Measurements from ENCODE around the gene GALNT17.

The GALNT17 gene

DNA sequence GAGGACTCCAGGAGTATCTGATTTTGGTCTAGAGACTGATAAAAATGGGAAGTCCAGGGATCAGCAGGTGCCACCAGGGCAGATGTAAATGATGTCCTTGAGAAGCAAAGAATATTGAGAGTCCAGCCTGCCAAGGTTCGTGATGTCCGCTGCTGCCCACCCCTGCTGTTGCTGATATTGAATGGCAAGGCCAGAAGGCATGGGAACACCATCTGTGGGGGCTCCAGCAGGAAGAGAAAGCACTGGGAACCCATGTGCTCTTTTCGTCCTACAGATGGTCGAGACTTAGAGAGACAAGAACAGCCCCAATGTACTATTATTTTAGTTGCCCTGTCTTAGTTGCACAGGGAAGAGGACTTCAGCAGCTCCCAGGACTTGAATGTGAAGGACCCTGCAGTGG, 363.9 kb downstream of the GALNT17 start:
- no peak for TF ChIP-seq EZH2 (IDR thresholded peaks at IDR 0.05; ENCODE audit: borderline replicate concordance, low read depth, low read length, severe bottlenecking)
- TF ChIP-seq, protein P1, sequence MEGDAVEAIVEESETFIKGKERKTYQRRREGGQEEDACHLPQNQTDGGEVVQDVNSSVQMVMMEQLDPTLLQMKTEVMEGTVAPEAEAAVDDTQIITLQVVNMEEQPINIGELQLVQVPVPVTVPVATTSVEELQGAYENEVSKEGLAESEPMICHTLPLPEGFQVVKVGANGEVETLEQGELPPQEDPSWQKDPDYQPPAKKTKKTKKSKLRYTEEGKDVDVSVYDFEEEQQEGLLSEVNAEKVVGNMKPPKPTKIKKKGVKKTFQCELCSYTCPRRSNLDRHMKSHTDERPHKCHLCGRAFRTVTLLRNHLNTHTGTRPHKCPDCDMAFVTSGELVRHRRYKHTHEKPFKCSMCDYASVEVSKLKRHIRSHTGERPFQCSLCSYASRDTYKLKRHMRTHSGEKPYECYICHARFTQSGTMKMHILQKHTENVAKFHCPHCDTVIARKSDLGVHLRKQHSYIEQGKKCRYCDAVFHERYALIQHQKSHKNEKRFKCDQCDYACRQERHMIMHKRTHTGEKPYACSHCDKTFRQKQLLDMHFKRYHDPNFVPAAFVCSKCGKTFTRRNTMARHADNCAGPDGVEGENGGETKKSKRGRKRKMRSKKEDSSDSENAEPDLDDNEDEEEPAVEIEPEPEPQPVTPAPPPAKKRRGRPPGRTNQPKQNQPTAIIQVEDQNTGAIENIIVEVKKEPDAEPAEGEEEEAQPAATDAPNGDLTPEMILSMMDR (IDR thresholded peaks at IDR 0.05; ENCODE audit: borderline replicate concordance, extremely low read depth, low read length, poor library complexity, severe bottlenecking) = no peak
- Histone ChIP-seq H3K4me2 (ENCODE audit: insufficient read depth, low read length) (no peak overlapping the region), H3K4me3 (ENCODE audit: low read depth in 1 of 2, low read length in 2 of 2) (no peak overlapping the region), H3K27ac (ENCODE audit: low read length) (no peak overlapping the region), H3K79me2 (ENCODE audit: insufficient read depth, low read length) (no peaks in the 10 kb centered on the region), H3K36me3 (ENCODE audit: insufficient read depth, low read length) (no peaks in the 10 kb centered on the region), H3K4me1 (ENCODE audit: insufficient read depth, low read length) (no peaks in the 10 kb centered on the region), H3K9ac (ENCODE audit: low read depth, low read length) (no peak overlapping the region), H3K9me3 (ENCODE audit: insufficient read depth, low read length, severe bottlenecking) (no peaks in the 10 kb centered on the region), H3K27me3 (ENCODE audit: insufficient read depth, low read length, poor library complexity) (no peaks in the 10 kb centered on the region), H4K20me1 (ENCODE audit: insufficient read depth, low read length) (no peaks in the 10 kb centered on the region), H2AFZ (ENCODE audit: low read depth, low read length) (no peak overlapping the region)
- DNase-seq (no peak), ATAC-seq (ENCODE audit: insufficient read depth, low read depth) (no peak)

DNA sequence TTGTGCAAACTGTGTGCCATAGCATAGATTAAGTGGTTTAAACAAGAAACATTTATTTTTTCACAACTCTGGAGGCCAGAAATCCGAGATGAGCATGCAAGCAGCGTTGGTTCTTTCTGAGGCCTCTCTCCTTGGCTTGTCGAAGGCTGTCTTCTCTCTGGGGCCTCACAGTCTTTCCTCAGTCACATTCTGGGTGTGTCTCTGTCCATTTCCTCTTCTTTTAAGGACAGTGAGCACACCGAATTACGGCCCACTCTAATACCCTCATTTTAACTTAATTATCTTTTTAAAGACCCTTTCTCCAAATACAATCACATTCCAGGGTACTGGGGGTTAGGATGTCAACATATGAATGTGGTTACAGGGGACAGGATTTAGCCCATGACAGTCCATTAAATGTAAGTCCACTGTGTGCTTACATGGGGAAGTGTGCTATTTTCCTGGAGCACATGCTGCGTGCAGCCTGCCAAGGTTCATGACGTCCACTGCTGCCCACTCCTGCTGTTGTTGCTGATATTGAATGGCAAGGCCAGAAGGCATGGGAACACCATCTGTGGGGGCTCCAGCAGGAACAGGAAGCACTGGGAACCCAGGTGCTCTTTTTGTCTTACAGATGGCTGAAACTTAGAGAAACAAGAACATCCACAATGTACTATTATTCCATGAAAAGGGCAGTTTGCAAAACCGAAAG, 365.5 kb downstream of the GALNT17 start:
- Histone ChIP-seq H3K4me3 (ENCODE audit: low read depth in 1 of 2, low read length in 2 of 2) (no peak overlapping the region), H3K79me2 (ENCODE audit: insufficient read depth, low read length) (no peaks in the 10 kb centered on the region), H3K36me3 (ENCODE audit: insufficient read depth, low read length) (no peaks in the 10 kb centered on the region), H2AFZ (ENCODE audit: low read depth, low read length) (no peak overlapping the region), H3K4me1 (ENCODE audit: insufficient read depth, low read length) (no peaks in the 10 kb centered on the region), H3K27me3 (ENCODE audit: insufficient read depth, low read length, poor library complexity) (no peaks in the 10 kb centered on the region), H3K4me2 (ENCODE audit: insufficient read depth, low read length) (no peak overlapping the region), H3K9ac (ENCODE audit: low read depth, low read length) (no peak overlapping the region), H4K20me1 (ENCODE audit: insufficient read depth, low read length) (no peaks in the 10 kb centered on the region), H3K27ac (ENCODE audit: low read length) (no peak overlapping the region), H3K9me3 (ENCODE audit: insufficient read depth, low read length, severe bottlenecking) (no peaks in the 10 kb centered on the region)
- DNase-seq (no peak), ATAC-seq (ENCODE audit: insufficient read depth, low read depth) (no peak)
- TF ChIP-seq EZH2 (IDR thresholded peaks at IDR 0.05; ENCODE audit: borderline replicate concordance, low read depth, low read length, severe bottlenecking) = no peak
- TF ChIP-seq, protein P1 (IDR thresholded peaks at IDR 0.05; ENCODE audit: borderline replicate concordance, extremely low read depth, low read length, poor library complexity, severe bottlenecking) = no peak

DNA sequence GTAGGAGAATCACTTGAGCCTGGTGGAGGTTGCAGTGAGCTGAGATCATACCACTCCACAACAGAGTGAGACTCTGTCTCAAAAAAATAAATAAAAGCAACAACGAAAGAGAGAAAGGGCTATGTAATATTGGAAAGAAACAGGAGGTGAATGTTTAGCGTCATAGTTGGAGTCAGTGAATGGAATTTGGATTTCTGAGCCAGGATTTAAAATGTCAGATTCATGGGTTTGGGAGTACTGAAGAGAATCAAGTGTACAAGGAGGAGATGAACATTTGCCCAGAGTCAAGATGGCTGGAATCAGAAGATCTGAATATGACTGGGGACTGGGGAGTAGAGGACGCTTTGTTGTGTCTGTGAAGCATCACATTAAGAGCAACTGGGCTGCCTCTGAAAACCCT, 366.4 kb downstream of the GALNT17 start:
- no peak overlapping the region for H3K4me3 ChIP-seq (ENCODE audit: low read depth in 1 of 2, low read length in 2 of 2)
- no peak overlapping the region for H3K9ac ChIP-seq (ENCODE audit: low read depth, low read length)
- ATAC-seq (ENCODE audit: insufficient read depth, low read depth) = no peak
- no peaks in the 10 kb centered on the region for H3K36me3 ChIP-seq (ENCODE audit: insufficient read depth, low read length)
- no peaks in the 10 kb centered on the region for H3K9me3 ChIP-seq (ENCODE audit: insufficient read depth, low read length, severe bottlenecking)
- H3K79me2 ChIP-seq (ENCODE audit: insufficient read depth, low read length) = no peaks in the 10 kb centered on the region
- no peak overlapping the region for H3K27ac ChIP-seq (ENCODE audit: low read length)
- H4K20me1 ChIP-seq (ENCODE audit: insufficient read depth, low read length) = no peaks in the 10 kb centered on the region
- no peak for DNase-seq
- no peaks in the 10 kb centered on the region for H3K4me1 ChIP-seq (ENCODE audit: insufficient read depth, low read length)
- no peak overlapping the region for H3K4me2 ChIP-seq (ENCODE audit: insufficient read depth, low read length)
- no peak overlapping the region for H2AFZ ChIP-seq (ENCODE audit: low read depth, low read length)
- TF ChIP-seq, protein P1 (IDR thresholded peaks at IDR 0.05; ENCODE audit: borderline replicate concordance, extremely low read depth, low read length, poor library complexity, severe bottlenecking) = no peak
- TF ChIP-seq EZH2 (IDR thresholded peaks at IDR 0.05; ENCODE audit: borderline replicate concordance, low read depth, low read length, severe bottlenecking) = no peak
- no peaks in the 10 kb centered on the region for H3K27me3 ChIP-seq (ENCODE audit: insufficient read depth, low read length, poor library complexity)

Data from DND-41 (cell line).